ENCODE data around the gene GNG8. TPM values are rescaled to one million over a fixed set of nuclear protein-coding genes. Genes with fewer than 3 reads are reported as not detected.

The GNG8 gene
- total and polyA plus RNA-seq, 2 of the 13 experiments (the other 11 are each of a cell fraction or from before 2014, with no cell fraction given): not detected

DNA sequence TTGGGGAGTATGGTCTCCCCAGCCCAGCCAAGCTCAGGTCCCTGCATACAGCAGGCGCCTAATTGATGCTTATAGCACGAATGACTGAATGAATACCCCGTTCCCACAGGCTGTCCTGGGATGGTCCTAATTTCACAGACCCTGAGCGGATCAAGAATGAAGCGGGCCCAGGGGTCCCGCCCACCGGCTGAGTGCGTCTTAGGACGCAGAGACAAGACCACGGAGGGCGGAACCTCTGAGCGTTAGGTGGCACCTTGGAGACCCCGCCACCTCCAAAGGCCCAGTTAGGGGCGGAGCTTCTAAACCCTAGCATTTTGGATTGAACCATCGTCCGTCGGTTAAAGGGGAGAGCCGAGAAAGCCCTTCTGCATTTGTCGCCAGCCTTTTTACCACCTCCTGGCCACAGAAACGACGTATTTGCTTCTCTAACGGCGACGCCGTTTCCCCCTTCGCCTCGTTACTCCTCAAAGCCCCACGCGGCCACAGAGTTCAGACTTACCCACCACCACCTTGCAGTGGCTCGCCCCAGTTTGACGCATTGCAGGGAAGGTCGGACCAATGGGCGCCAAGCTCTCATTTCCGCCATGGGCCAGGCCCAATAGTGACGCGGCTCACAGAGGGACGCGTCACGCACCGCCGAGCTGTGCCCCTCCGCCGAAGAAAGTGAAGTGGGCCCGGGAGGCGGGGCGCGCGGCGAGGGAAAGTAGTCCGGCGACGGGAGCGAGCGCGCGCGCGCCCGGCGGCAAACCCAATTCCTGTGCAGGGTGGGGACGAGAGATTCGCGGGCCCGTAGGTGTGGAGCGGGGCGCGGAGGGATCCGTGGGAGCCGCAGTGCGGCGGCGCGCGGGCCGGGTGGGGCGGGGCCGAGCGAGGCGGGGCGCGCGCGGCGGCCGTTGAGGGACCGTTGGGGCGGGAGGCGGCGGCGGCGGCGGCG lies 35.4 kb downstream of the GNG8 start (continued):
- TF ChIP-seq, protein P1, sequence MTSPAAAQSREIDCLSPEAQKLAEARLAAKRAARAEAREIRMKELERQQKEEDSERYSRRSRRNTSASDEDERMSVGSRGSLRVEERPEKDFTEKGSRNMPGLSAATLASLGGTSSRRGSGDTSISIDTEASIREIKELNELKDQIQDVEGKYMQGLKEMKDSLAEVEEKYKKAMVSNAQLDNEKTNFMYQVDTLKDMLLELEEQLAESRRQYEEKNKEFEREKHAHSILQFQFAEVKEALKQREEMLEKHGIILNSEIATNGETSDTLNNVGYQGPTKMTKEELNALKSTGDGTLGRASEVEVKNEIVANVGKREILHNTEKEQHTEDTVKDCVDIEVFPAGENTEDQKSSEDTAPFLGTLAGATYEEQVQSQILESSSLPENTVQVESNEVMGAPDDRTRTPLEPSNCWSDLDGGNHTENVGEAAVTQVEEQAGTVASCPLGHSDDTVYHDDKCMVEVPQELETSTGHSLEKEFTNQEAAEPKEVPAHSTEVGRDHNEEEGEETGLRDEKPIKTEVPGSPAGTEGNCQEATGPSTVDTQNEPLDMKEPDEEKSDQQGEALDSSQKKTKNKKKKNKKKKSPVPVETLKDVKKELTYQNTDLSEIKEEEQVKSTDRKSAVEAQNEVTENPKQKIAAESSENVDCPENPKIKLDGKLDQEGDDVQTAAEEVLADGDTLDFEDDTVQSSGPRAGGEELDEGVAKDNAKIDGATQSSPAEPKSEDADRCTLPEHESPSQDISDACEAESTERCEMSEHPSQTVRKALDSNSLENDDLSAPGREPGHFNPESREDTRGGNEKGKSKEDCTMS (CRISPR knock-in tag; conservative IDR thresholded peaks at IDR 0.05): no peak; the same call in 1 of the 2 replicates
- TF ChIP-seq RXRB (CRISPR knock-in tag; IDR thresholded peaks at IDR 0.05; ENCODE audit: borderline replicate concordance) (peak; percentile 43; the same call in 1 of the 2 replicates), HOXA5 (CRISPR knock-in tag; IDR thresholded peaks at IDR 0.05) (peak; percentile 77; the same call in 1 of the 2 replicates), MTF2 (CRISPR knock-in tag; IDR thresholded peaks at IDR 0.05; ENCODE audit: borderline replicate concordance) (peak; percentile 87; the same call in 1 of the 2 replicates), SRY (CRISPR knock-in tag; IDR thresholded peaks at IDR 0.05) (0 out of 2 replicates have a peak, but pooled peaks have one; percentile 72), SP2 (CRISPR knock-in tag; IDR thresholded peaks at IDR 0.05) (peak; percentile 76), ZFYVE20 (CRISPR knock-in tag; IDR thresholded peaks at IDR 0.05; ENCODE audit: borderline replicate concordance, low read depth) (no peak), ZNF331 (CRISPR knock-in tag; IDR thresholded peaks at IDR 0.05) (no peak; the same call in 1 of the 2 replicates), ZSCAN31 (CRISPR knock-in tag; IDR thresholded peaks at IDR 0.05; ENCODE audit: low read depth) (peak; percentile 46; the same call in 1 of the 2 replicates)
- TF ChIP-seq, protein P2, sequence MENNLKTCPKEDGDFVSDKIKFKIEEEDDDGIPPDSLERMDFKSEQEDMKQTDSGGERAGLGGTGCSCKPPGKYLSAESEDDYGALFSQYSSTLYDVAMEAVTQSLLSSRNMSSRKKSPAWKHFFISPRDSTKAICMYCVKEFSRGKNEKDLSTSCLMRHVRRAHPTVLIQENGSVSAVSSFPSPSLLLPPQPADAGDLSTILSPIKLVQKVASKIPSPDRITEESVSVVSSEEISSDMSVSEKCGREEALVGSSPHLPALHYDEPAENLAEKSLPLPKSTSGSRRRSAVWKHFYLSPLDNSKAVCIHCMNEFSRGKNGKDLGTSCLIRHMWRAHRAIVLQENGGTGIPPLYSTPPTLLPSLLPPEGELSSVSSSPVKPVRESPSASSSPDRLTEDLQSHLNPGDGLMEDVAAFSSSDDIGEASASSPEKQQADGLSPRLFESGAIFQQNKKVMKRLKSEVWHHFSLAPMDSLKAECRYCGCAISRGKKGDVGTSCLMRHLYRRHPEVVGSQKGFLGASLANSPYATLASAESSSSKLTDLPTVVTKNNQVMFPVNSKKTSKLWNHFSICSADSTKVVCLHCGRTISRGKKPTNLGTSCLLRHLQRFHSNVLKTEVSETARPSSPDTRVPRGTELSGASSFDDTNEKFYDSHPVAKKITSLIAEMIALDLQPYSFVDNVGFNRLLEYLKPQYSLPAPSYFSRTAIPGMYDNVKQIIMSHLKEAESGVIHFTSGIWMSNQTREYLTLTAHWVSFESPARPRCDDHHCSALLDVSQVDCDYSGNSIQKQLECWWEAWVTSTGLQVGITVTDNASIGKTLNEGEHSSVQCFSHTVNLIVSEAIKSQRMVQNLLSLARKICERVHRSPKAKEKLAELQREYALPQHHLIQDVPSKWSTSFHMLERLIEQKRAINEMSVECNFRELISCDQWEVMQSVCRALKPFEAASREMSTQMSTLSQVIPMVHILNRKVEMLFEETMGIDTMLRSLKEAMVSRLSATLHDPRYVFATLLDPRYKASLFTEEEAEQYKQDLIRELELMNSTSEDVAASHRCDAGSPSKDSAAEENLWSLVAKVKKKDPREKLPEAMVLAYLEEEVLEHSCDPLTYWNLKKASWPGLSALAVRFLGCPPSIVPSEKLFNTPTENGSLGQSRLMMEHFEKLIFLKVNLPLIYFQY (CRISPR knock-in tag; IDR thresholded peaks at IDR 0.05; ENCODE audit: borderline replicate concordance): peak; percentile 65; the same call in 1 of the 2 replicates
- TF ChIP-seq, protein P3, sequence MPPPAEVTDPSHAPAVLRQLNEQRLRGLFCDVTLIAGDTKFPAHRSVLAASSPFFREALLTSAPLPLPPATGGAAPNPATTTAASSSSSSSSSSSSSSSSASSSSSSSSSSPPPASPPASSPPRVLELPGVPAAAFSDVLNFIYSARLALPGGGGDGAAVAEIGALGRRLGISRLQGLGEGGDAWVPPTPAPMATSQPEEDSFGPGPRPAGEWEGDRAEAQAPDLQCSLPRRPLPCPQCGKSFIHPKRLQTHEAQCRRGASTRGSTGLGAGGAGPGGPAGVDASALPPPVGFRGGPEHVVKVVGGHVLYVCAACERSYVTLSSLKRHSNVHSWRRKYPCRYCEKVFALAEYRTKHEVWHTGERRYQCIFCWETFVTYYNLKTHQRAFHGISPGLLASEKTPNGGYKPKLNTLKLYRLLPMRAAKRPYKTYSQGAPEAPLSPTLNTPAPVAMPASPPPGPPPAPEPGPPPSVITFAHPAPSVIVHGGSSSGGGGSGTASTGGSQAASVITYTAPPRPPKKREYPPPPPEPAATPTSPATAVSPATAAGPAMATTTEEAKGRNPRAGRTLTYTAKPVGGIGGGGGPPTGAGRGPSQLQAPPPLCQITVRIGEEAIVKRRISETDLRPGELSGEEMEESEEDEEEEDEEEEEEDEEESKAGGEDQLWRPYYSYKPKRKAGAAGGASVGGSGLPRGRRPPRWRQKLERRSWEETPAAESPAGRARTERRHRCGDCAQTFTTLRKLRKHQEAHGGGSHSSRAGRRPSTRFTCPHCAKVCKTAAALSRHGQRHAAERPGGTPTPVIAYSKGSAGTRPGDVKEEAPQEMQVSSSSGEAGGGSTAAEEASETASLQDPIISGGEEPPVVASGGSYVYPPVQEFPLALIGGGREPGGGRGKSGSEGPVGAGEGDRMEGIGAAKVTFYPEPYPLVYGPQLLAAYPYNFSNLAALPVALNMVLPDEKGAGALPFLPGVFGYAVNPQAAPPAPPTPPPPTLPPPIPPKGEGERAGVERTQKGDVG (CRISPR knock-in tag; IDR thresholded peaks at IDR 0.05; ENCODE audit: borderline replicate concordance): no peak
- TF ChIP-seq, protein P4, sequence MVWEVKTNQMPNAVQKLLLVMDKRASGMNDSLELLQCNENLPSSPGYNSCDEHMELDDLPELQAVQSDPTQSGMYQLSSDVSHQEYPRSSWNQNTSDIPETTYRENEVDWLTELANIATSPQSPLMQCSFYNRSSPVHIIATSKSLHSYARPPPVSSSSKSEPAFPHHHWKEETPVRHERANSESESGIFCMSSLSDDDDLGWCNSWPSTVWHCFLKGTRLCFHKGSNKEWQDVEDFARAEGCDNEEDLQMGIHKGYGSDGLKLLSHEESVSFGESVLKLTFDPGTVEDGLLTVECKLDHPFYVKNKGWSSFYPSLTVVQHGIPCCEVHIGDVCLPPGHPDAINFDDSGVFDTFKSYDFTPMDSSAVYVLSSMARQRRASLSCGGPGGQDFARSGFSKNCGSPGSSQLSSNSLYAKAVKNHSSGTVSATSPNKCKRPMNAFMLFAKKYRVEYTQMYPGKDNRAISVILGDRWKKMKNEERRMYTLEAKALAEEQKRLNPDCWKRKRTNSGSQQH (CRISPR knock-in tag; IDR thresholded peaks at IDR 0.05; ENCODE audit: low read depth): no peak
